Neuron (in vitro differentiated cells): ENCODE measurements around the gene PTH2.

Experiments used
- H2AFZ ChIP-seq: one replicate; pipeline ENCODE4 v1.6.1; 2013; ENCODE audit warnings: low read depth, mild to moderate bottlenecking, inconsistent platforms, low read length, moderate library complexity
- H3K27me3 ChIP-seq: one replicate; pipeline ENCODE4 v1.6.1; 2013; ENCODE audit warnings: low read length; ENCODE audit not compliant: insufficient read depth
- H3K36me3 ChIP-seq: one replicate; pipeline ENCODE4 v1.6.1; 2013; ENCODE audit warnings: low read length; ENCODE audit not compliant: insufficient read depth
- H3K4me1 ChIP-seq: one replicate; pipeline ENCODE4 v1.6.1; 2013; ENCODE audit warnings: low read length; ENCODE audit not compliant: insufficient read depth
- H3K4me3 ChIP-seq: 2 replicates; pipeline ENCODE4 v1.5.1; 2013; ENCODE audit warnings: mild to moderate bottlenecking, low read length, moderate library complexity
- H3K9me3 ChIP-seq: one replicate; pipeline ENCODE4 v1.6.1; 2013; ENCODE audit warnings: low read length

The PTH2 gene

DNA sequence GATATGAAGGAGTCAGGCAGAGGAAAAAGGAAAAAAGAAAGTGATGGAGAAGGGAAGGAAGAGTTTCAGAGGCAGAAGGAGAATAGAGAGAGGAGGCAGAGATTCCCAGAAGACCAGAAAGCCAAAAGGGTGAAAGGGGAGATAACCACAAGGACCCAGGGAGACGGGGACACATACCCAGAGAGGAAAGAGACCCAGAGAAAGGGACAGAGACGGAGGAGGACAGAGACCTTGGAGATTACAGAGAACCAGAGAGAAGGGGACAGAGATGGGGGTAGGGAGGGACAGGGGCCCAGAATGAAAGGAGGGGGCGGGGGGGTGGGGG, 1.4 kb downstream of the PTH2 start:
- H3K36me3 ChIP-seq, result no peaks in the 10 kb centered on the region
- H3K4me1 ChIP-seq, result peaks cover 11% of the 10 kb centered on the region
- H3K9me3 ChIP-seq, result peaks cover 2% of the 10 kb centered on the region
- H2AFZ ChIP-seq, result no peak overlapping the region
- H3K4me3 ChIP-seq, result no peak overlapping the region
- H3K27me3 ChIP-seq, result peaks cover 92% of the 10 kb centered on the region

DNA sequence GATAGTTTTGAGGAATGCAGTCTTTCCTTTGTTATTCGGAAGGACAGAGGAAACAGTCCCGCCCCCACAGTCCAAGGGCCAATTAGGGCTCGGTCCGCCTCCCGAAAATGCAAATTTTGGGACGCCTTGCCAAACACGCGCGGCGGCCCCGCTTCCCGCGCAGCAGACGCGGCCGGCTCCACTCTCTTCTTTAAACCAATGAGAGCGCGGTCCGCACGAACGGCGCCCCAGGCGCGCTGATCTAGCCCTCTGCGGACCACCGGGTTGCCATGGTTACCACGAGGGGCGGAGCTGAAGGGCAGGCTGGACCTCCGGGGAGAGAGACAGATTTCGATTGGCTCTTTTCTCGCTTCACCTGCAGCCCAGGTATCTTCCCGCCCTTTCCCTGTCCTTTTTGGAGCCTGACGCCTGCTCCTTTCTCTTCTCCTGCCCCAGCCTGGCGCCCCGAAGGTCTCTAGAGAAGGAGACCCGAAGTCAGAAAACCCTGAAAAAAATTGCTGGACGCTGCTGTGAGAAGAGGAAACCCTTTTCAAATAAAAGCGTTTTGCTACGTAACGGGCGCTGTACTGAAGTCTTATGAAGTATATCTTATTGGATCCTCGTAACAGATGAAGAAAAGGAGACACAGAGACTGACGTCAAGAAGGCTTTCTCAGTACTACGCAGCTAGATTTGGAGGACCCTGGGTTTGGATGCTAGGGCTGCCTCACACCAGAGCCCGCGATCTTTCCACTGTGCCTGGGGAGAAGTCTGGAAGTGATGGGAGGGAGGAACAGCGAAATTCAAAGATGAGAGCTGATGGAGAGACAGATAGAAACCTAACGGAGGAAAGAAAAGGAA, 2.0 kb downstream of the PTH2 start:
- no peak overlapping the region for H3K4me3 ChIP-seq
- H2AFZ ChIP-seq, result no peak overlapping the region
- peaks cover 11% of the 10 kb centered on the region for H3K4me1 ChIP-seq
- H3K27me3 ChIP-seq, result peaks cover 92% of the 10 kb centered on the region
- H3K9me3 ChIP-seq, result peaks cover 2% of the 10 kb centered on the region
- no peaks in the 10 kb centered on the region for H3K36me3 ChIP-seq

DNA sequence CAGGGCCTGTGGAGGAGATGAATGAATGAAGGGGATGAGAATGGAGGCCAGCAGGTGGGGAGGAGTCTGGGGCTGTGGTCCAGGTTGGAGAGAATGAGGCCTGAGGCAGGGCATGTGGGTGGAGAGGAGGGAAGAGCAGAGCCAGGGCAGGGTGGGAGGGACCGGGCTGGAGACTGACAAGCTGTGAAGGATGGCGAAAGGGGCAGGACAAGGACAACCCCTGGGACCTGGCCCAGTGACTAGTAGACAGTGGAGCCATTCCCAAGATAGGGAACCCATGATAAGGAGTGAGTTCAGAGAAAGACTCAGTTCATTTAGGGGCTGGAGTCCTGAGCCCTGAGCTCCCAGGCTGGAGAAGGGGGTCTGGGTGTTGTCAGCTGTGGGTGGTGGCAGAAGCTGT, 3.0 kb downstream of the PTH2 start:
- H3K4me1 ChIP-seq, result peaks cover 11% of the 10 kb centered on the region
- H3K9me3 ChIP-seq, result no peaks in the 10 kb centered on the region
- no peak overlapping the region for H2AFZ ChIP-seq
- peaks cover 85% of the 10 kb centered on the region for H3K27me3 ChIP-seq
- H3K36me3 ChIP-seq, result no peaks in the 10 kb centered on the region
- H3K4me3 ChIP-seq, result no peak overlapping the region

DNA sequence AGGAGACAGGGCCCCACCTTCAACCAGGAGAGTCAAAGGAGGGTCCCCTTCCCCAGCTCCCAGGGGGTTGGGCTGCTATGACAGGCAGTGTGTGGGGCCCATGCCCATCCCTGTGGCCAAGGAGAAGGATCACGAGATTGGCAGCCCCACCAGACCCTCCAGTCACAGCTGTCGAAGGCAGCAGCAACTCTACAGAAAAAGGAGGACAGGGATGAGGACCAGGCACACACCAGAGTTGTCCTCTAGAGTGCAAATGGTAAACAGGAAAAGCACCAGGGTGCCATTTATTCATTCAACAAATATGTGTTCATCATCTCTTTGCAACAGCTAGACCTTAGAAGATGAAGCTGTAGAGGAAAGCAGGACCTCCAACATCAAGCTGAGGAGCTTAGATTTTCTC, 4.1 kb downstream of the PTH2 start:
- Histone ChIP-seq H3K4me3 (no peak overlapping the region), H3K36me3 (no peaks in the 10 kb centered on the region), H3K27me3 (peaks cover 81% of the 10 kb centered on the region), H2AFZ (no peak overlapping the region), H3K9me3 (no peaks in the 10 kb centered on the region), H3K4me1 (peaks cover 11% of the 10 kb centered on the region)

DNA sequence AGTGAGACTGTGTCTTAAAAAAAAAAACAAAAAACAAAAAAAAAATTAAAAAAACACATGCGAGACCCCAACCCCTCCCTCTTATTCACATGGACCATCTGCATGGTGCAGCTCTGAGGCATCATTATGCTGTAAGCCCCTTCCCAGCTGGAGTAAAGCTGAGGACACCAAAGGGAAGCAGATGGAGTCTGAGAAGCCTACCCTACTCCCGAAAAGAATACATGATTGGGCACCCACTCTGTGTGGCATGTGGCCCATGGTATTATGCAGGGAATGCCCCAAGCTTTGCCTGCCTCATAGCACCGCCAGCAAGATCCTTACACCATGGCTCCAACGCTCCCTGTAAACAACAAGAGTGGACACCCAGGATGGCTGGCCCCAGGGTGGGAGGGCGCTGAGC, 4.7 kb downstream of the PTH2 start:
- H3K4me3 ChIP-seq, result no peak overlapping the region
- H3K36me3 ChIP-seq, result no peaks in the 10 kb centered on the region
- peaks cover 80% of the 10 kb centered on the region for H3K27me3 ChIP-seq
- no peaks in the 10 kb centered on the region for H3K9me3 ChIP-seq
- H3K4me1 ChIP-seq, result peaks cover 7% of the 10 kb centered on the region
- no peak overlapping the region for H2AFZ ChIP-seq

DNA sequence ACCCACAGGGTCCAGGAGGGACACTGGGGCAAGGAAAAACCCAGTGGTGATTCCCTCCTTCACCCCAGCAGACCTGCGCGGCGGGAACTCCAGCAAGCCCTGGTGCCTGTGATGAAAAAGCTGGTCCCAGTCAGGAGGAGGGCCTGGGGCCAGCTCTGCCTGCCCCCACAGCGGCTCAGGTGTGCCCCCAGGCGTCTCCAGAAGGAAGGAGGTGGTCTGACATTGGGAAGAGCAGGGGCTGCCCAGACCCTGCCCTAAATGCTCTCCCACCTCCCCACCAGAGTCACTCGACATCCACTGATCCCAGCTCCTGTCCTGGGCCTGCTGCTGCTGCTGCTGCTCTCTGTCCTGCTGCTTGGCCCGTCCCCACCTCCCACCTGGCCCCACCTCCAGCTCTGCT, 6.2 kb downstream of the PTH2 start:
- no peaks in the 10 kb centered on the region for H3K9me3 ChIP-seq
- H3K36me3 ChIP-seq, result no peaks in the 10 kb centered on the region
- H3K27me3 ChIP-seq, result peaks cover 78% of the 10 kb centered on the region
- H3K4me1 ChIP-seq, result no peaks in the 10 kb centered on the region
- H2AFZ ChIP-seq, result no peak overlapping the region
- no peak overlapping the region for H3K4me3 ChIP-seq

DNA sequence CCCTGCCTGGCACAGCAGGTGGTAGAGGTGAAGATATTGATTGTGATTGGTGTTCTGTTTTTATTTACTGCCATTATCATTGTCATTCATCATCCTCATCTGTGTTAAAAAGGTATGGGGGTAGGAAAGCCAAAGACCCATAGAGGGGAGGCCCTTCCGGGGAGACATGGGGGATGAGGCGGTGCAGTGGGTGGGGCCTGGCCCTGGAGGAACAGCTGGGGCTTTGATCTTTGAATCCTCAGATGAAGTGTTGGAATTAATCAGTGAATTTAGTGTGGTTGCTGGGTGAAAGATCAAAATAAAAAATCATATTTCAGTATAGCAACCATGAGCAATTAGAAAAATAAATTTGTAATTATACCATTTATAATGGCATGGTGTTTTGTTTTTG, 7.4 kb downstream of the PTH2 start:
- no peak overlapping the region for H3K4me3 ChIP-seq
- no peaks in the 10 kb centered on the region for H3K9me3 ChIP-seq
- H3K36me3 ChIP-seq, result no peaks in the 10 kb centered on the region
- no peak overlapping the region for H2AFZ ChIP-seq
- H3K27me3 ChIP-seq, result peaks cover 70% of the 10 kb centered on the region
- H3K4me1 ChIP-seq, result no peaks in the 10 kb centered on the region

DNA sequence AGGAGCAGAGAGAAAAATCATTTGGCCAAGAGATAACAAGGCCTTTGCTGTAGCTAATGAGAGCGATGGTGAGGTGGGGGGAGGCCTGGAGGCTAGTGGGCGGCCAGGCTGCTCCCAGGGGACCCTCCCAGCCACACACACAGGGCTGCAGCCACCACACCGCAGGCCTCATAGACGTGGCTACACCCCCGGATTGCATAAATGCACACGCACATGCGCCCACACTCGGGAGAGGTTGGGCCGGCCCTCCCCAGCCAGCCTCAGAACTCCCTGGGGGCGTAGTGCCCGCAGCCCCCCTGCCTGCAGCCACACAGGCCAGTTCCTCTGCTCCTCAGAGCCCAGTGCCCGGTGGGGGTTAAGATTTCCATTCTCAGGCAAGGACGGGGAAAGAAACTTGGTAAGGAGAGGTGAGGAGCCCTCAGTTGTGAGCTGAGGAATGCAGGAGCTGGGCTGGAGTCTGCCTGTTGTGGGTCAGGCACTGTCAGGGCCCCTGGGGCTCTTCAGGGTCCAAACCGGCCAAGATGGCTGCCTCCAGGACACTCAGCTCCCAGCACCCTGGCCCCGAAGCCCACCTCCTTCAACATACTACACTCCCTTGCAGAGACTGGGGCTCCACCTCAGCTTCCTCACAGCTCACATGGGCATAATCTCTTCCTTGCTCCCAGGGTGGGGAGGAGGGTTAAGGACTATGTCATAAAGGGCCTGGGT, 8.0 kb downstream of the PTH2 start:
- Histone ChIP-seq H3K36me3 (no peaks in the 10 kb centered on the region), H3K4me3 (no peak overlapping the region), H2AFZ (no peak overlapping the region), H3K27me3 (peaks cover 65% of the 10 kb centered on the region), H3K4me1 (no peaks in the 10 kb centered on the region), H3K9me3 (no peaks in the 10 kb centered on the region)

DNA sequence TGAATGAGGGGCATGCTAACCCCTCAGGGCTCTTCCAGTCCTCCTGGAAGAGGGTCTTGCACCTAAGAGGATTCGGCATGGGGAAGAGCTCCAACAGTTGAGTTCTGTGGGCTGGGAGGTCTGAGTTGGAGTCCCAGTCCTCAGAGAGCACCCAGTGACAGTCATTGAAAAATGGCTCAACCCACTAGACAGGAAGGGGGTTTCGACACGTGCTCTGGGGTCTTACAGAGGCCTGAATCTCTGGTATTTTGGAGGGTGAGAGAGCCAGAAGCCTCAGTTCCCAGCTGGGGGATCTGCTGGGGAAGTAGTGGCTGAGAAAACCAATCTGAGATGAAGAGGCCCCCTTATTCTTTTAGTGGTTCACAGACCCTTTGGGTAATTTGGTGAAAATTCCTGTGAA, 9.0 kb downstream of the PTH2 start:
- peaks cover 57% of the 10 kb centered on the region for H3K27me3 ChIP-seq
- no peaks in the 10 kb centered on the region for H3K9me3 ChIP-seq
- no peak overlapping the region for H2AFZ ChIP-seq
- no peaks in the 10 kb centered on the region for H3K4me1 ChIP-seq
- H3K36me3 ChIP-seq, result no peaks in the 10 kb centered on the region
- no peak overlapping the region for H3K4me3 ChIP-seq

DNA sequence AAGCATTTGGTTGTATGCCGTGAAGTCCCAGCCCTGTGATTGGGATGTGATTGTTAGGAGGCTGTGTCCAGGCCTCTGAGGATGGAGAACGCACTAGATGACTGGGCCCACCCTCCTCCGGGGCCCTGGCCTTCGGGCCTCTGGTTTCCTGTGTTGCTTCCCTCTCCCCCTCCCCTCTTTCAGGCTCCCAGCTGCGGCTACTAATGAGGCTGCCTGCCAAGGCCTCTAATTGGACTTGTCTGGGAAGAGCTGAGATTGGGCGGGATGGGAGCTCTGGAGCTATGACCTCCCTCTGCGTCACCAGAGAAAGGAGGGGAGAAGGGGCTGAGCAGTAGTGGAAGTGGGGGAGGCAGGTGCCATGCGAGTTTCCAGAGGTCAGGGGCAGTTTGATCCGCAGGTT, 9.9 kb downstream of the PTH2 start:
- peaks cover 54% of the 10 kb centered on the region for H3K27me3 ChIP-seq

DNA sequence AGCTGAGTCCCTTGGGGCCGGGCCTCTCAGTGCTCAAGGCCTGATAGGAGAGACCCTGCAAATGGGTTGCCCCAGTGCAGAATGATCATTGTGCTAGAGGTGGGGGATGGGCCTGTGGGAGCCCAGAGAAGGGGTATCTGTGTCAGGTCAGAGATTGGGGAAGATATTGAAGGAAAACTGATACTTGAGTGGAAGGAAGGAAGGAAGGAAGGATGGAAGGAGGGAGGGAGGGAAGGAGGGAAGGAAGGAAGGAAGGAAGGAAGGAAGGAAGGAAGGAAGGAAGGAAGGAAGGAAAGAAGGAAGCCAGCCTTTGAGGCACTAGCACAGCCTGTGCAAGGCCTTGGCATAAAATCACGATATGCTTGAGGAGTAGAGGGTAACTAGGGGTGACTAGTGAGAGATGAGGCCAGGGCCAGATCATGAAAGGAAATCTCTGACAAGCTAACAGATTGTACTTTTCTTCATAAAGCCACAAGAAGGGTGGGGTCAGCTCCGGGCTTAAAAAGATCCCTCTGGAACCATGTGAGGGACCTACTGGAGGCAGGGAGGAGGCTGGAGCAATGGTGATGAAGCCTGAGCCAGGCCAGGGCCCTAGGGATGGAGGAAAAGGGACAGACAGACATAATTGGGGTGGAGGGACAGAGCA, 11.4 kb downstream of the PTH2 start:
- H3K9me3 ChIP-seq, result no peaks in the 10 kb centered on the region
- no peaks in the 10 kb centered on the region for H3K4me1 ChIP-seq
- no peak overlapping the region for H3K4me3 ChIP-seq
- peaks cover 41% of the 10 kb centered on the region for H3K27me3 ChIP-seq
- H2AFZ ChIP-seq, result no peak overlapping the region
- no peaks in the 10 kb centered on the region for H3K36me3 ChIP-seq

More for the DNA sequence above, 9.9 kb downstream of the PTH2 start:
- Histone ChIP-seq H2AFZ (no peak overlapping the region), H3K4me3 (no peak overlapping the region), H3K9me3 (no peaks in the 10 kb centered on the region), H3K4me1 (no peaks in the 10 kb centered on the region), H3K36me3 (no peaks in the 10 kb centered on the region)

DNA sequence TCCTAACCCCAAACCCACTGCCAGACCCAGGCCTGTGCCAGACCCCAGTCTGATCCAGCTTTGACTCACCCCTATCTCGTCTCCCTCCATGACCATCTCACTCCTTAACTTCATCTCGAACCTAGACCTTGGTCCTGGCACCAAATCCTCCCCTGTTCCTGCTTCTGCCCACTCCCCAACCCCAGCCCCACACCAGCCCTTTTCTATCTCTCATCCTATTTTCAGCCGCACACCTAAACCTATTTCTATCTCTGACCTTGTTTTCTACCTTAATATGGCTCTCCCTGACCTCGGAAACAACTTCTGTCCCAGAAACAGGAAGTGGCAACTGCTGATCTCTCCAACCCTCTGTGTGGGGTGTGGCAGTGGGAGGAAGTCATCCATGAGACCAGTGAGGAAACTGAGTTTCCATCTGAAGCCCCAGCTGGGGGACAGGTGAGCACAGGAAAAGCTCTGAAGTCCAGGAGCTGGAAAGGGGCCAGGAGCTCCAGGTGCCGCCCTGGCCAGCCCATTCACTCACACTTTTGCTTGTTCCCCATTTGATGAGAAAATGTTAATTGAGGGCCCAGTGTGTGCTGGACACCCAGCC, 13.7 kb downstream of the PTH2 start:
- H3K4me3 ChIP-seq, result no peak overlapping the region
- H3K4me1 ChIP-seq, result no peaks in the 10 kb centered on the region
- no peak overlapping the region for H2AFZ ChIP-seq
- H3K27me3 ChIP-seq, result peaks cover 27% of the 10 kb centered on the region
- H3K36me3 ChIP-seq, result no peaks in the 10 kb centered on the region
- H3K9me3 ChIP-seq, result no peaks in the 10 kb centered on the region

DNA sequence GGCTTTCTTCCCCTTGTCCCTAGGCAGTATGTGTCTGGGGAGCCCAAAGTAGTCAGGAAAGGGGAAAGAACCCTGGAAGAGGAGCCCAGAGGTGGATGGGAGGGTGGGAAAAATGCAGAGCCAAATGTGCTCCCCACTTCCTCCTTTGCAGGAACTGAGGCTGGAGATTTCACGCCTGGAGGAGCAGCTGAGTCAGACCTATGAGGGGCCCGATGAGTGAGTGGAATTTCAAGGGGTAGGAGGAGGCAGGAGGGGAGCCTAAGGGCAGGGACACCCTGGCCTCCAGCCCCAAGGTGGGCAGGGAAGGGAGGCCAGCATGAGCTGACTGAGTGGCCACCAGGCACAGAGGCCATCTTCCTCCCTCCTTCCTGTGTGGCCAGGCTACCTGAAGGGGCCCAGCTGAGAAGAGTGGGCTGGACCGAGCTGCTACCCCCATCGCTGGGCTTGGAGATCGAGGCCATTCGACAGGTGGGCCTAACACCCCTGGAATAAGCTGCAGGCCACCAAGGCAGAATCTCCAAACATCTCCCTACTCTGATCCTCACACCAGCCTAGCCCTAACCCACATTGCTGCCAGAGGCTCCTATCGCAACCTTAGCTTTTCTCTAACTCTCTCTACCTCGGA, 14.3 kb downstream of the PTH2 start:
- Histone ChIP-seq H3K9me3 (no peaks in the 10 kb centered on the region), H3K4me1 (peaks cover under 1% of the 10 kb centered on the region), H3K27me3 (peaks cover 26% of the 10 kb centered on the region), H3K36me3 (no peaks in the 10 kb centered on the region), H3K4me3 (no peak overlapping the region), H2AFZ (no peak overlapping the region)
